Lung (tissue), 12 donors: ENCODE measurements around the gene TMEM59L. TPM values are rescaled to one million over a fixed set of nuclear protein-coding genes. Genes with fewer than 3 reads are reported as not detected.

ENCODE experiments used
- ATAC-seq: fragments of 200-7000 bp; cut with Tn5 transposase; one replicate; pipeline ENCODE4 v1.9.1; 2020; ENCODE audit warnings: moderate number of reproducible peaks; ENCODE audit not compliant: insufficient read depth, low FRiP score
- DNase-seq, 3 donors: peaks; one replicate each; pipeline ENCODE4 v3.0.0-alpha.2; 2013 to 2017
- H3K27ac ChIP-seq, 2 donors: one replicate each; pipeline ENCODE4 v1.5.1; 2013; ENCODE audit warnings: mild to moderate bottlenecking in 2 of 2, moderate library complexity in 2 of 2, control low read depth in 1 of 2, inconsistent platforms in 1 of 2, low read depth in 1 of 2, low read length in 1 of 2
- H3K27me3 ChIP-seq, 3 donors: one replicate each; pipeline ENCODE4 v1.5.1; 2013; ENCODE audit warnings: low read length in 2 of 3; ENCODE audit not compliant: control insufficient read depth in 3 of 3, insufficient read depth in 3 of 3
- H3K36me3 ChIP-seq, 4 donors: one replicate each; pipeline ENCODE4 v1.5.1; 2013; ENCODE audit warnings: low read length in 4 of 4, mild to moderate bottlenecking in 1 of 4, moderate library complexity in 1 of 4; ENCODE audit not compliant: control insufficient read depth in 4 of 4, insufficient read depth in 4 of 4
- H3K4me1 ChIP-seq, 5 donors: one replicate each; pipeline ENCODE4 v1.5.1; 2013; ENCODE audit warnings: low read length in 5 of 5, mild to moderate bottlenecking in 2 of 5, moderate library complexity in 1 of 5; ENCODE audit not compliant: control insufficient read depth in 5 of 5, insufficient read depth in 5 of 5
- H3K4me3 ChIP-seq: one replicate; pipeline ENCODE4 v1.5.1; 2013; ENCODE audit warnings: mild to moderate bottlenecking, control low read depth, moderate library complexity
- H3K9ac ChIP-seq, 2 donors: one replicate each; pipeline ENCODE4 v1.5.1; 2013; ENCODE audit warnings: low read length in 2 of 2, control low read depth in 1 of 2; ENCODE audit not compliant: insufficient read depth in 1 of 2
- H3K9me3 ChIP-seq, 4 donors: one replicate each; pipeline ENCODE4 v1.5.1; 2013; ENCODE audit warnings: low read length in 3 of 4, mild to moderate bottlenecking in 1 of 4, moderate library complexity in 1 of 4; ENCODE audit not compliant: control insufficient read depth in 4 of 4, insufficient read depth in 3 of 4
- CTCF ChIP-seq: IDR thresholded peaks from 2 replicates; pipeline ENCODE4 v1.5.1; 2012; ENCODE audit warnings: mild to moderate bottlenecking; ENCODE audit errors: control extremely low read depth, extremely low read depth
- WGBS, 2 donors: extraction: QIAGEN DNeasy Blood & Tissue Kit; methylation state at CpG; one replicate each; pipeline ENCODE4 v1.1.7; 2013; 5-methylcytosine and 5-hydroxymethylcytosine counted together
- polyA plus RNA-seq, 2 donors: library from polyadenylated mRNA; stranded (reverse); fragments of 200-250 nt; gene quantifications; one replicate each; pipeline ENCODE4 v1.2.1, GENCODE V29; 2013
- total RNA-seq, 2 donors: library from RNA; depleted of rRNA in 1 of 2; stranded (reverse); fragments of >200 nt in 1 of 2; gene quantifications; one replicate each; pipeline ENCODE4 v1.2.1, GENCODE V29; 2014 to 2021
- donor health status: control.
- donor health status: control.
- donor health status: Bipolar disorder and iron deficiency.
- donor health status: healthy.
- donor health status: DM: yes; HTN: yes; CAD: no.

TMEM59L gene
- total and polyA plus RNA-seq, 4 donors, result 0.49 to 2.8 (median 1.4) TPM

- peaks cover 0 to 19% (median 15%) of the 10 kb centered on the region in 5 donors for H3K4me1 ChIP-seq
- H3K36me3 ChIP-seq, result no peaks in the 10 kb centered on the region
- H3K9me3 ChIP-seq, result peaks cover 0 to 3% (median 0%) of the 10 kb centered on the region in 4 donors
- H3K27ac ChIP-seq, result no peak overlapping the region
- H3K9ac ChIP-seq, result no peak overlapping the region
- no peak overlapping the region for H3K4me3 ChIP-seq
- DNase-seq (peak in 2 of 3 donors; percentile 42 to 50), ATAC-seq (no peak)
- WGBS, 2 donors, result 30 to 33% methylated on average over 3 of the region's 3 CpGs
- TF ChIP-seq CTCF, result no peak
- H3K27me3 ChIP-seq, result peaks cover 0 to 64% (median 51%) of the 10 kb centered on the region in 3 donors
Measured at GRCh38 chr19:18610245-18610555, 2.5 kb upstream of the TMEM59L start.

- no peak overlapping the region for H3K4me3 ChIP-seq
- H3K4me1 ChIP-seq, result peaks cover 0 to 16% (median 14%) of the 10 kb centered on the region in 5 donors
Measured at GRCh38 chr19:18610556-18611326, 1.9 kb upstream of the TMEM59L start.

GRCh38 chr19:18611327-18612050 lies 1.2 kb upstream of the TMEM59L start:
- Histone ChIP-seq H3K4me1 (peaks cover 0 to 16% (median 14%) of the 10 kb centered on the region in 5 donors), H3K27me3 (peaks cover 0 to 61% (median 51%) of the 10 kb centered on the region in 3 donors), H3K36me3 (no peaks in the 10 kb centered on the region), H3K27ac (no peak overlapping the region), H3K9me3 (no peaks in the 10 kb centered on the region), H3K9ac (no peak overlapping the region), H3K4me3 (no peak overlapping the region)
- DNase-seq (peak in 2 of 3 donors; percentile 29 to 39), ATAC-seq (no peak)
- TF ChIP-seq CTCF, result no peak
- WGBS, 2 donors, result 2% methylated on average over 48 to 62 of the region's 62 CpGs

More at GRCh38 chr19:18610556-18611326, 1.9 kb upstream of the TMEM59L start:
- ATAC-seq, result no peak
- Histone ChIP-seq H3K27ac (no peak overlapping the region), H3K9ac (no peak overlapping the region), H3K36me3 (no peaks in the 10 kb centered on the region), H3K27me3 (peaks cover 0 to 61% (median 48%) of the 10 kb centered on the region in 3 donors), H3K9me3 (no peaks in the 10 kb centered on the region)
- 2 to 4% methylated on average over 28 to 45 of the region's 45 CpGs for WGBS, 2 donors
- no peak for TF ChIP-seq CTCF
- DNase-seq, result peak in 2 of 3 donors; percentile 56 to 59
